K562 (cell line): ENCODE measurements around the gene EEFSEC. TPM values are rescaled to one million over a fixed set of nuclear protein-coding genes. Genes with fewer than 3 reads are reported as not detected.

Experiments used
- ATAC-seq: fragments of 200-7000 bp; cut with Tn5 transposase; 3 replicates; pipeline ENCODE4 v1.9.1; 2020; ENCODE audit warnings: moderate library complexity
- BruUV-seq: library from RNA; stranded (reverse); fragments of 400-500 nt; replicated peaks from 2 replicates; lab custom pipeline; 2021; lab: Mats Ljungman, UMichigan
- CTCF ChIA-PET: fragments of 300-600 bp; formaldehyde crosslinking; extraction: SDS; loops from one replicate; lab custom pipeline; 2021; ENCODE audit warnings: low intra/inter-chr PET ratio; lab: Yijun Ruan, JAX
- POLR2A ChIA-PET: fragments of 300-600, 350-650 bp; sonication (Branson Sonifier 250); formaldehyde crosslinking; extraction: SDS; loops from one replicate; lab custom pipeline; 2021; ENCODE audit warnings: antibody characterized with exemption, inconsistent platforms; lab: Yijun Ruan, JAX
- DNase-seq, 4 experiments: peaks; one replicate each; pipeline versions ENCODE4 v3.0.0 to v3.0.0-alpha.2; 2011 to 2018; ENCODE audit warnings: low spot score in 3 of 4, mixed read lengths in 3 of 4; ENCODE audit errors: extremely low read depth in 1 of 4
- FAIRE-seq: peaks from 2 replicates; lab custom pipeline; 2011; peaks lifted over from hg19 to GRCh38; lab: Jason Lieb, UNC
- H2AFZ ChIP-seq: 2 replicates; pipeline ENCODE4 v1.6.0; 2011; ENCODE audit warnings: low read depth, low read length, control low read depth, inconsistent platforms
- H3K27ac ChIP-seq: fragments of 200-600 bp; 3 replicates; pipeline ENCODE4 v1.8.0; 2011; ENCODE audit warnings: low read depth, mild to moderate bottlenecking, control low read depth, inconsistent platforms, low read length, moderate library complexity, mixed read lengths; ENCODE audit errors: extremely low read depth
- H3K27me3 ChIP-seq, 2 experiments: fragments of 300-600 bp in 1 of 2; 2 replicates in 1 of 2; 3 replicates in 1 of 2; pipeline versions ENCODE4 v1.6.0 to v1.8.0; 2011; ENCODE audit warnings: inconsistent platforms in 2 of 2, low read length in 2 of 2, mild to moderate bottlenecking in 1 of 2, mixed read lengths in 1 of 2, moderate library complexity in 1 of 2; ENCODE audit not compliant: control insufficient read depth in 2 of 2, insufficient read depth in 2 of 2
- H3K36me3 ChIP-seq: fragments of 300-600 bp; 3 replicates; pipeline ENCODE4 v1.8.0; 2011; ENCODE audit warnings: mild to moderate bottlenecking, low read length, inconsistent platforms; ENCODE audit not compliant: control insufficient read depth, insufficient read depth
- H3K4me1 ChIP-seq, 2 experiments: fragments of 200-600 bp in 1 of 2; replicated peaks in 1 of 2; 2 replicates in 1 of 2; 3 replicates in 1 of 2; pipeline versions ENCODE4 v1.5.1 to v1.8.0; 2011; ENCODE audit warnings: inconsistent platforms in 2 of 2, low read length in 2 of 2, mild to moderate bottlenecking in 1 of 2, mixed read lengths in 1 of 2, moderate library complexity in 1 of 2; ENCODE audit not compliant: control insufficient read depth in 2 of 2, insufficient read depth in 2 of 2
- H3K4me2 ChIP-seq: 2 replicates; pipeline ENCODE4 v1.6.1; 2011; ENCODE audit warnings: low read length, control low read depth, inconsistent platforms, mixed read lengths; ENCODE audit not compliant: insufficient read depth
- H3K4me3 ChIP-seq: fragments of 200-600 bp; sonication (generic), shearing (Covaris generic); 2 replicates; pipeline ENCODE4 v1.5.1; 2016; ENCODE audit warnings: control low read depth, inconsistent platforms
- H3K79me2 ChIP-seq: fragments of 200-600 bp; 3 replicates; pipeline ENCODE4 v1.8.0; 2011; ENCODE audit warnings: low read length, inconsistent platforms; ENCODE audit not compliant: control insufficient read depth, insufficient read depth
- H3K9ac ChIP-seq, 2 experiments: 2 replicates each; pipeline versions ENCODE4 v1.6.0 to v1.6.1; 2011; ENCODE audit warnings: low read depth in 2 of 2, low read length in 2 of 2, control low read depth in 1 of 2, inconsistent platforms in 1 of 2, mild to moderate bottlenecking in 1 of 2, mixed read lengths in 1 of 2; ENCODE audit not compliant: insufficient read depth in 1 of 2
- H3K9me1 ChIP-seq: one replicate; pipeline ENCODE4 v1.6.0; 2011; ENCODE audit warnings: inconsistent platforms, mild to moderate bottlenecking, low read length, moderate library complexity; ENCODE audit not compliant: control insufficient read depth, insufficient read depth
- H3K9me3 ChIP-seq: replicated peaks from 2 replicates; pipeline ENCODE4 v1.5.1; 2011; ENCODE audit warnings: low read depth, low read length, inconsistent platforms; ENCODE audit not compliant: control insufficient read depth, insufficient read depth
- H4K20me1 ChIP-seq: replicated peaks from 2 replicates; pipeline ENCODE4 v1.6.1; 2011; ENCODE audit warnings: low read length, inconsistent platforms, mixed read lengths; ENCODE audit not compliant: control insufficient read depth, insufficient read depth
- ADNP ChIP-seq: fragments of 200-800 bp; sonication (Bioruptor generic); IDR thresholded peaks from 2 replicates; pipeline ENCODE4 v1.6.1; 2016; ENCODE audit warnings: missing genetic modification characterization, missing compliant biosample characterization
- ARID3B ChIP-seq: fragments of 250-450 bp; sonication (Bioruptor Pico); IDR thresholded peaks from 2 replicates; pipeline ENCODE4 v1.4.0; 2020; ENCODE audit warnings: borderline replicate concordance
- BACH1 ChIP-seq: fragments of 200-800 bp; sonication (Bioruptor generic); IDR thresholded peaks from 2 replicates; pipeline ENCODE4 v1.6.1; 2016; ENCODE audit warnings: missing genetic modification characterization, missing compliant biosample characterization
- BRCA1 ChIP-seq, 2 experiments: fragments of 450-650 bp in 1 of 2; sonication (generic) in 1 of 2; formaldehyde crosslinking in 1 of 2; IDR thresholded peaks; 2 replicates each; pipeline versions ENCODE4 v1.5.0 to v1.6.1; 2017 to 2020; ENCODE audit warnings: mild to moderate bottlenecking in 1 of 2, missing genetic modification reagents in 1 of 2
- C11orf30 ChIP-seq: fragments of 450-650 bp; IDR thresholded peaks from 2 replicates; pipeline ENCODE4 v1.6.1; 2016; ENCODE audit warnings: low read depth, mild to moderate bottlenecking
- CEBPG ChIP-seq, 3 experiments: fragments of 200-800 bp in 1 of 3; sonication (Bioruptor generic) in 1 of 3; sonication (generic) in 1 of 3; formaldehyde crosslinking in 1 of 3; IDR thresholded peaks in 2 of 3; conservative IDR thresholded peaks in 1 of 3; 2 replicates each; pipeline versions ENCODE4 v1.6.1 to v1.8.0; 2016 to 2022; ENCODE audit warnings: missing compliant biosample characterization in 2 of 3, missing genetic modification characterization in 2 of 3, mild to moderate bottlenecking in 1 of 3, missing genetic modification reagents in 1 of 3
- CREBBP ChIP-seq: IDR thresholded peaks from one replicate; pipeline ENCODE4 v1.6.1; 2012; ENCODE audit warnings: low read depth, mild to moderate bottlenecking, control low read depth, inconsistent platforms, low read length
- GTF2E2 ChIP-seq: fragments of 200-800 bp; sonication (Bioruptor generic); IDR thresholded peaks from 2 replicates; pipeline ENCODE4 v1.6.1; 2016; ENCODE audit warnings: missing genetic modification characterization, missing compliant biosample characterization
- MXI1 ChIP-seq: IDR thresholded peaks from 2 replicates; pipeline ENCODE4 v1.6.1; 2011; ENCODE audit warnings: low read depth, mild to moderate bottlenecking, improper control_type of control experiment, low read length
- NR0B1 ChIP-seq: fragments of 450-650 bp; IDR thresholded peaks from one replicate; pipeline ENCODE4 v1.6.1; 2018; ENCODE audit warnings: mild to moderate bottlenecking, moderate library complexity; ENCODE audit not compliant: partially characterized antibody
- SMARCA5 ChIP-seq: fragments of 450-650 bp; IDR thresholded peaks from 2 replicates; pipeline ENCODE4 v1.6.1; 2016
- SMARCC2 ChIP-seq: fragments of 450-650 bp; IDR thresholded peaks from 2 replicates; pipeline ENCODE4 v1.6.1; 2017; ENCODE audit warnings: antibody characterized with exemption, moderate library complexity, mild to moderate bottlenecking, low read depth
- ZNF274 ChIP-seq: IDR thresholded peaks from 2 replicates; pipeline ENCODE4 v1.6.1; 2011; ENCODE audit warnings: low read depth, mild to moderate bottlenecking, low read length, moderate library complexity, borderline replicate concordance
- WGBS: fragments of 100-300 bp; shearing (Covaris generic); methylation state at CpG from one replicate; pipeline ENCODE4 v1.1.6; 2016; ENCODE audit warnings: low coverage, mixed read lengths; ENCODE audit not compliant: insufficient coverage; ENCODE audit errors: missing lambda C conversion rate; 5-methylcytosine and 5-hydroxymethylcytosine counted together
- in situ Hi-C: fragments of 300-500 bp; cut with MboI; formaldehyde crosslinking; loops from 4 replicates; pipeline ENCODE4 v1.15.0; 2018; ENCODE audit warnings: inconsistent platforms, mixed read lengths
- intact Hi-C: fragments of 100-400 bp; cut with micrococcal nuclease; formaldehyde crosslinking; loops from 2 replicates; pipeline ENCODE4 v1.14.2; 2022
- polyA plus RNA-seq, 8 experiments: library from polyadenylated mRNA; depleted of rRNA in 4 of 8; stranded (reverse) in 5 of 8; unstranded in 3 of 8; fragments of >200 nt; fragmentation: Nextera tagmentation in 2 of 8; fragmentation: Illumina TruSeq in 1 of 8; extraction: Ambion mirVana in 2 of 8; extraction: Trizol in 1 of 8; gene quantifications; 2 replicates each; pipeline versions ENCODE4 v1.2.1 to v1.2.3, GENCODE V29; 2011 to 2014; ENCODE audit warnings: inconsistent platforms in 1 of 8, missing spikeins in 1 of 8
- total RNA-seq, 7 experiments: library from RNA; depleted of rRNA in 6 of 7; stranded (reverse); fragments of >200 nt in 6 of 7; fragmentation: Illumina TruSeq in 2 of 7; extraction: Trizol in 2 of 7; gene quantifications; 2 replicates each; pipeline versions ENCODE4 v1.2.1 to v1.2.3, GENCODE V29; 2011 to 2021; ENCODE audit warnings: low replicate concordance in 1 of 7

Gene EEFSEC
- total and polyA plus RNA-seq, 9 of the 15 experiments (the other 6 are each of a cell fraction or from before 2014, with no cell fraction given): 0.35 to 11.8 (median 7.7) TPM

GRCh38 chr3:128359060-128359664 is 205.9 kb downstream of the EEFSEC start (continued):
- TF ChIP-seq ARID3B (CRISPR knock-in tag) (no peak), ADNP (no peak), BRCA1 (IDR thresholded peaks at IDR 0.05) (no peak), BRCA1 (CRISPR knock-in tag; IDR thresholded peaks at IDR 0.05) (no peak), GTF2E2 (tag) (no peak), CREBBP (no peak), ZNF274 (no peak), SMARCA5 (no peak), C11orf30 (0 out of 2 replicates have a peak, but pooled peaks have one; percentile 6)

- intact Hi-C loops (no loop called here), in situ Hi-C loops (no loop called here)
- H3K27me3 ChIP-seq: no peaks in the 10 kb centered on the region
- POLR2A ChIA-PET: interaction anchor here (0.6 to 0.8 kb wide), 2 partner anchors 8 to 242 kb away, joined by 3 to 5 read pairs; no protein-coding TSS in a partner anchor
- BruUV-seq: no TSS peak
- H3K4me2 ChIP-seq: no peak overlapping the region
- H3K27ac ChIP-seq: no peak overlapping the region
- 75% methylated on average over 3 of the region's 8 CpGs for WGBS
- ATAC-seq (no peak), DNase-seq (no peak), FAIRE-seq (no peak)
- no peaks in the 10 kb centered on the region for H3K36me3 ChIP-seq
- H3K79me2 ChIP-seq: no peaks in the 10 kb centered on the region
- no peaks in the 10 kb centered on the region for H4K20me1 ChIP-seq
- H3K9ac ChIP-seq: no peak overlapping the region
- CTCF ChIA-PET: no interaction called here
- no peaks in the 10 kb centered on the region for H3K9me3 ChIP-seq
- H2AFZ ChIP-seq: no peak overlapping the region
- peaks cover 2% of the 10 kb centered on the region for H3K9me1 ChIP-seq
- H3K4me1 ChIP-seq: no peaks in the 10 kb centered on the region; a peak in 1 of 5 replicates
- no peak overlapping the region for H3K4me3 ChIP-seq
- TF ChIP-seq NR0B1 (no peak), SMARCC2 (no peak), MXI1 (no peak), CEBPG (CRISPR knock-in tag; IDR thresholded peaks at IDR 0.05) (no peak), CEBPG (tag; conservative IDR thresholded peaks at IDR 0.05 in 1 of 2, IDR thresholded peaks at IDR 0.05 in 1 of 2) (no peak), BACH1 (tag) (no peak), SMARCA5 (no peak)
Measured at GRCh38 chr3:128359846-128360642, 206.8 kb downstream of the EEFSEC start.
